Astrocyte (in vitro differentiated cells and primary cell): ENCODE results near the gene JMJD4.

Experiments
- CTCF ChIP-seq: IDR thresholded peaks from 2 replicates; pipeline ENCODE4 v1.5.1; 2011; ENCODE audit warnings: low read depth, mild to moderate bottlenecking, inconsistent platforms, low read length, moderate library complexity; ENCODE audit not compliant: insufficient read depth
- EZH2 ChIP-seq: IDR thresholded peaks from 2 replicates; pipeline ENCODE4 v1.6.1; 2012; ENCODE audit warnings: mild to moderate bottlenecking, low read length, inconsistent platforms; ENCODE audit not compliant: insufficient read depth

- TF ChIP-seq CTCF: no peak
- TF ChIP-seq EZH2: no peak
Measured at GRCh38 chr1:227765261-227766014, 30.3 kb upstream of the JMJD4 start.
